Gastroesophageal sphincter (tissue), 4 donors: ENCODE results near the gene NKAIN4. TPM values are rescaled to one million over a fixed set of nuclear protein-coding genes. Genes with fewer than 3 reads are reported as not detected.

ENCODE experiments used
- ATAC-seq: fragments of 150-250 bp; one replicate; pipeline ENCODE4 v1.9.1; 2016; ENCODE audit warnings: mild to moderate bottlenecking, moderate library complexity
- H3K27ac ChIP-seq, 4 donors: fragments of 200-600 bp; sonication (generic) in 3 of 4; 1 replicate in 3 of 4; 2 replicates in 1 of 4; pipeline ENCODE4 v1.5.1; 2016 to 2019
- H3K27me3 ChIP-seq: fragments of 200-600 bp; sonication (generic); one replicate; pipeline ENCODE4 v1.5.1; 2019
- H3K36me3 ChIP-seq, 2 donors: fragments of 200-600 bp; sonication (generic); one replicate each; pipeline ENCODE4 v1.5.1; 2019; ENCODE audit warnings: control low read depth in 1 of 2
- H3K4me1 ChIP-seq, 3 donors: fragments of 200-600 bp; sonication (generic); 1 replicate in 2 of 3; 2 replicates in 1 of 3; pipeline ENCODE4 v1.5.1; 2016 to 2019; ENCODE audit warnings: control low read depth in 2 of 3
- H3K4me3 ChIP-seq, 2 donors: fragments of 200-600 bp; sonication (generic); one replicate each; pipeline ENCODE4 v1.5.1; 2019; ENCODE audit warnings: mild to moderate bottlenecking in 1 of 2, moderate library complexity in 1 of 2
- H3K9me3 ChIP-seq, 3 donors: fragments of 200-600 bp; sonication (generic); one replicate each; pipeline ENCODE4 v1.5.1; 2017 to 2019; ENCODE audit warnings: control low read depth in 2 of 3
- CTCF ChIP-seq, 4 experiments: fragments of 200-600 bp in 2 of 4; fragments of 450-650 bp in 2 of 4; sonication (generic) in 1 of 4; IDR thresholded peaks; one replicate each; pipeline ENCODE4 v1.5.1; 2017 to 2019; ENCODE audit warnings: antibody characterized with exemption in 4 of 4, mild to moderate bottlenecking in 2 of 4, moderate library complexity in 2 of 4
- EP300 ChIP-seq: sonication (generic); formaldehyde crosslinking; IDR thresholded peaks from one replicate; pipeline ENCODE4 v1.6.1; 2017; ENCODE audit warnings: antibody characterized with exemption, mild to moderate bottlenecking
- POLR2A ChIP-seq, 2 donors: fragments of 450-650 bp; IDR thresholded peaks; one replicate each; pipeline ENCODE4 v1.6.1; 2017; ENCODE audit warnings: antibody characterized with exemption in 2 of 2, mild to moderate bottlenecking in 2 of 2, moderate library complexity in 1 of 2
- POLR2AphosphoS5 ChIP-seq: sonication (generic); formaldehyde crosslinking; IDR thresholded peaks from one replicate; pipeline ENCODE4 v1.6.1; 2017; ENCODE audit warnings: antibody characterized with exemption
- WGBS, 2 donors: methylation state at CpG; one replicate each; pipeline ENCODE4 v1.1.5; 2018; ENCODE audit warnings: low coverage in 1 of 2; 5-methylcytosine and 5-hydroxymethylcytosine counted together
- total RNA-seq, 4 donors: library from RNA; depleted of rRNA; stranded (reverse); fragments of >200 nt; gene quantifications; one replicate each; pipeline ENCODE4 v1.1.0, GENCODE V29; 2016

NKAIN4 gene
- total RNA-seq, result 1 to 10 TPM in 1 of 4 donors, not detected in 3; 2.3 TPM

DNA sequence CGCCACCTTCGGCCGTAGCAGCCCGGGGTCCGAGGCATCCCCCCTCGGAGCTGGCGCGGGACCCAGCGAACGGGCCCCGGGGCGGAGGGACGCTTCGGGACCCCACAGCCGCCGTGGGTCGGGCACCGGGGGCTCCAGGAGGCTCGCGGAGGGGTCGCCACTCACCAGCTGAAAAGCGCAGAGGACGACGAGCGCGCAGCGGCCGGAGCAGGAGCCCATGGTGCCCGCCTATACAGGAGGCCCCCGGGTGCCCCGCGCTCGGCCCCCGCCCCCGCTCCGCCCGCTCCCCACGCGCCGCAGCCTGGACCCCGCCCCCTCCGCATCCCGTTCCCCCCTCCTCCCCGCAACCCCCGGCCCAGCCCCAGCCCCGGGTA lies at the start of gene NKAIN4:
NKAIN4 (minus strand) TSS at position 232 of the 374 bp plus-strand sequence; CDS start at position 219, 13 bp downstream.
- Histone ChIP-seq H3K4me3 (peak within 1 kb of the TSS in 1 of 2 donors; percentile 49), H3K9me3 (no peaks in the 10 kb centered on the region), H3K4me1 (peaks cover 0 to 20% (median 17%) of the 10 kb centered on the region in 3 donors), H3K27ac (no peak within 1 kb of the TSS), H3K27me3 (peaks cover 85% of the 10 kb centered on the region), H3K36me3 (no peaks in the 10 kb centered on the region)
- no peak for TF ChIP-seq CTCF (IDR thresholded peaks at IDR 0.05)
- no peak for TF ChIP-seq POLR2AphosphoS5
- TF ChIP-seq POLR2A (IDR thresholded peaks at IDR 0.05), result no peak
- no CpG with 5 or more reads among the region's 46 CpGs for WGBS, 2 donors
- ATAC-seq, result no peak

- TF ChIP-seq CTCF (IDR thresholded peaks at IDR 0.05), result no peak
- no peak for TF ChIP-seq POLR2A (IDR thresholded peaks at IDR 0.05)
- no peak for TF ChIP-seq EP300
- no peak for TF ChIP-seq POLR2AphosphoS5
- 31 to 37% methylated on average over 4 to 5 of the region's 5 CpGs for WGBS, 2 donors
- Histone ChIP-seq H3K27ac (no peak overlapping the region), H3K4me1 (no peaks in the 10 kb centered on the region), H3K36me3 (no peaks in the 10 kb centered on the region), H3K27me3 (peaks cover 93% of the 10 kb centered on the region), H3K9me3 (peaks cover 0 to 23% (median 0%) of the 10 kb centered on the region in 3 donors), H3K4me3 (no peak overlapping the region)
- no peak for ATAC-seq
These were observed 48.9 kb upstream of the NKAIN4 start for GRCh38 chr20:63303095-63303666.

DNA sequence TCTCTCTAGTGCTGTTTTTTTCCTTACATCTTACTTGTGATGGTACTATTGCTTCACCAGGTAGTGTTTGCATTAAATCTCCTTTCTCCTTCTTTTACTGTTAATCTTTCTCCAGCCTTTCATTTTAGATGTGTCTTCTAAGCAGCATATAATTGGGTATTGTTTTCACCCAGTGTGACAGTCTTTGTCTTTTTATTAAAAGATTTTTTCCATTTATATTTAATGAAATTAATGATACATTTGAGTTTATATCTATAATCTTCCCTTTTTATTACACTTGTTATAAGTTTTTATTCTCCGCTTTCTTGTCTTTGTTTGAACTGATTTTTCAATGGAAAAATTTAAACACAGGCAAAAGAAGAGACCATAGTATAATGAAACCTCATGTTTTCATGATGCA lies 47.4 kb upstream of the NKAIN4 start:
- WGBS, 2 donors, result 91 to 100% methylated on average over 1 of the region's 1 CpG
- no peak for ATAC-seq

GRCh38 chr20:63298731-63299312 lies 44.6 kb upstream of the NKAIN4 start:
- H3K9me3 ChIP-seq, result peaks cover 0 to 23% (median 0%) of the 10 kb centered on the region in 3 donors
- H3K4me3 ChIP-seq, result no peak overlapping the region
- H3K27me3 ChIP-seq, result peaks cover 93% of the 10 kb centered on the region
- ATAC-seq, result no peak
- no peaks in the 10 kb centered on the region for H3K36me3 ChIP-seq
- 79 to 93% methylated on average over 3 to 16 of the region's 17 CpGs for WGBS, 2 donors
- H3K4me1 ChIP-seq, result no peaks in the 10 kb centered on the region
- no peak overlapping the region for H3K27ac ChIP-seq
- TF ChIP-seq EP300 (no peak), POLR2A (IDR thresholded peaks at IDR 0.05) (no peak), POLR2AphosphoS5 (no peak), CTCF (IDR thresholded peaks at IDR 0.05) (no peak)

More for the DNA sequence above, 47.4 kb upstream of the NKAIN4 start:
- TF ChIP-seq POLR2A (IDR thresholded peaks at IDR 0.05) (no peak), EP300 (no peak), CTCF (IDR thresholded peaks at IDR 0.05) (no peak), POLR2AphosphoS5 (no peak)
- Histone ChIP-seq H3K27ac (no peak overlapping the region), H3K36me3 (no peaks in the 10 kb centered on the region), H3K4me3 (no peak overlapping the region), H3K27me3 (peaks cover 93% of the 10 kb centered on the region), H3K9me3 (peaks cover 0 to 23% (median 0%) of the 10 kb centered on the region in 3 donors), H3K4me1 (no peaks in the 10 kb centered on the region)
